Uterus (tissue), 4 donors: ENCODE measurements around the gene MGARP. TPM values are rescaled to one million over a fixed set of nuclear protein-coding genes. Genes with fewer than 3 reads are reported as not detected.

Source experiments
- DNase-seq, 2 donors: peaks; one replicate each; pipeline ENCODE4 v3.0.0-alpha.2; 2019 to 2020
- H3K27ac ChIP-seq, 2 donors: fragments of 200-600 bp; sonication (generic); 1 replicate in 1 of 2; 2 replicates in 1 of 2; pipeline ENCODE4 v1.5.1; 2016 to 2018
- H3K27me3 ChIP-seq, 2 donors: fragments of 200-600 bp; sonication (generic); one replicate each; pipeline ENCODE4 v1.5.1; 2018 to 2019; ENCODE audit warnings: control low read depth in 1 of 2
- H3K36me3 ChIP-seq, 2 donors: fragments of 200-600 bp; sonication (generic); one replicate each; pipeline ENCODE4 v1.5.1; 2019; ENCODE audit warnings: control low read depth in 1 of 2
- H3K4me1 ChIP-seq, 2 donors: fragments of 200-600 bp; sonication (generic); one replicate each; pipeline ENCODE4 v1.5.1; 2018 to 2019; ENCODE audit warnings: control low read depth in 1 of 2
- H3K4me3 ChIP-seq, 2 donors: fragments of 200-600 bp; sonication (generic); 1 replicate in 1 of 2; 2 replicates in 1 of 2; pipeline ENCODE4 v1.5.1; 2018 to 2019; ENCODE audit warnings: mild to moderate bottlenecking in 1 of 2
- H3K9me3 ChIP-seq, 2 donors: fragments of 200-600 bp; sonication (generic); one replicate each; pipeline ENCODE4 v1.5.1; 2019; ENCODE audit warnings: control low read depth in 1 of 2
- CTCF ChIP-seq, 4 experiments: fragments of 200-600 bp in 2 of 4; fragments of 450-650 bp in 2 of 4; sonication (generic) in 2 of 4; IDR thresholded peaks; one replicate each; pipeline ENCODE4 v1.5.1; 2016 to 2019; ENCODE audit warnings: antibody characterized with exemption in 4 of 4, mild to moderate bottlenecking in 2 of 4, moderate library complexity in 1 of 4
- POLR2A ChIP-seq, 2 donors: fragments of 450-650 bp; IDR thresholded peaks; one replicate each; pipeline ENCODE4 v1.6.1; 2016; ENCODE audit warnings: antibody characterized with exemption in 2 of 2, mild to moderate bottlenecking in 1 of 2, moderate library complexity in 1 of 2
- intact Hi-C: fragments of 100-400 bp; cut with DNase I; formaldehyde crosslinking; loops from one replicate; pipeline ENCODE4 v1.15.1; 2023; ENCODE audit warnings: low total_unique reads
- total RNA-seq, 4 donors: library from RNA; depleted of rRNA in 3 of 4; stranded (reverse); fragments of >200 nt in 3 of 4; gene quantifications; one replicate each; pipeline versions ENCODE4 v1.1.0 to v1.2.4, GENCODE V29; 2014 to 2023
- donor health status: DM: yes; HTN: yes; CAD: no.

Gene MGARP
- total RNA-seq, 4 donors from 2014 or later: 0.29 to 9.0 (median 3.2) TPM; not detected in 1

- TF ChIP-seq CTCF (IDR thresholded peaks at IDR 0.05): no peak
- no peak for TF ChIP-seq POLR2A (IDR thresholded peaks at IDR 0.05)
- no peaks in the 10 kb centered on the region for H3K27me3 ChIP-seq
- peak overlapping the region; percentile 51 to 63 for H3K27ac ChIP-seq
- H3K36me3 ChIP-seq: no peaks in the 10 kb centered on the region
- intact Hi-C loops: no loop called here
- H3K4me3 ChIP-seq: no peak overlapping the region
- no peaks in the 10 kb centered on the region for H3K9me3 ChIP-seq
- H3K4me1 ChIP-seq: no peaks in the 10 kb centered on the region
- DNase-seq: no peak
Observed at GRCh38 chr4:139245590-139245989, 34.4 kb downstream of the MGARP start.

DNA sequence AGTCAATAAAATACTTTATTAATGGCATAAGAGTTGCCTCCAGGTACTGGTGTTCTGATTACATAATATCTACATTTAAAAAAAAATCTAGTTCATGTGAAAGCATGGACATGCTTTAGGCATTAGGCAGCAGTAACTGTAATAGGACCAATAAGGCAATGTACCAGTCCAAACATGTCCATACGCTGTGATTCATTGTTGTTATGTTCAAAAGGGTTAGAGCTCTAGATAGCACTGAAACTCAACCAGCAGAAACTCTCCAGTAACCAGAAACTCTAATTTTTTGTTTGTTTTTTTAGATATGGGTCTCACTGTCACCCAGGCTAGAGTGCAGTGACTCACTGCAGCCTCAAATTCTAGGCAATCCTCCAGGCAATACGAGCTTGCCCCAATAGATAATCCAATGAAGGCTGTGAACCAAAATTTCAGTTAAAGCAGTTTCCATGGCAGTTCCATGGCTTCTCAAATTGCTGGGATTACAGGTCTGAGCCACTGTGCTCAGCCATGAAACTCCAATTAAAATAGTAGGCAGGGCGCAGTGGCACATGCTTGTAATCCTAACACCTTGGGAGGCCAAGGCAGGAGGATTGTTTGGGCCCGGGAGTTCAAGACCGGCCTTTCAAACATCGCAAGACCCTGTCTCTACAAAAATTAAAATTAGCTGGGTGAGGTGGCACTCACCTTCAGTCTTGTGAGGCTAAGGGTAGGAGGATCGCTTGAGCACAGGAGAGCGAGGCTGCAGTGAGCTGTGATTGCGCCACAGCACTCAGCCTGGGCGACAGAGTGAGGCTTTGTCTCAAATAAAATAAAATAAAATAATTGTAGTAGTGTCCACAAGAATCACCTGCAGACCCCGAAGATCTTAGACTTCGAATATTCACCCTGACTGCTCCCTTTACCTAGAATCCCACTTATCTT lies 36.3 kb downstream of the MGARP start:
- H3K4me3 ChIP-seq: no peak overlapping the region
- no peaks in the 10 kb centered on the region for H3K4me1 ChIP-seq
- no peaks in the 10 kb centered on the region for H3K9me3 ChIP-seq
- TF ChIP-seq CTCF (IDR thresholded peaks at IDR 0.05) (no peak), POLR2A (IDR thresholded peaks at IDR 0.05) (no peak)
- no peak for DNase-seq
- intact Hi-C loops: no loop called here
- H3K36me3 ChIP-seq: no peaks in the 10 kb centered on the region
- H3K27ac ChIP-seq: peak overlapping the region; percentile 21 to 49
- no peaks in the 10 kb centered on the region for H3K27me3 ChIP-seq

GRCh38 chr4:139242511-139243051 lies 37.4 kb downstream of the MGARP start:
- no peak for TF ChIP-seq CTCF (IDR thresholded peaks at IDR 0.05)
- no peak for TF ChIP-seq POLR2A (IDR thresholded peaks at IDR 0.05)
- Histone ChIP-seq H3K9me3 (no peaks in the 10 kb centered on the region), H3K4me3 (no peak overlapping the region), H3K27ac (peak overlapping the region in 1 of 2 donors; percentile 49), H3K36me3 (no peaks in the 10 kb centered on the region), H3K4me1 (no peaks in the 10 kb centered on the region), H3K27me3 (no peaks in the 10 kb centered on the region)
- DNase-seq: no peak
- intact Hi-C loops: no loop called here

DNA sequence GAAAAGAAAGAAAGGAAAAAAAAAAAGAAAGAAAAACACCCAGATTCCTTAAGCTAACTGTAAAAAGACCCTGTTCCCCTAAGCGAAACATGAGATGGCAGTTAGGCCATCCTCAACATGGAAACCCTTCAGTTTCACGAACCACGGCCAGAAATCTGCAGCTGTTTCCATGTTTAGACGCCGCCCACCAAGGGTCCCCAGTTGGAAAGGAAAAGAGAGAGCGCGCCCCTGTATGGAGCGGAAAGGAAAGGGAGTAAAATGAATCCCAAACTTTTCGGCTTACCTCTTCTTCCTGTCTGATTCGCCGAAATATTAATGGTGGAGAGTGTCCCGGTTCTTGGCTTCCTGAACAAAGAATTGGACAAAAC lies 38.3 kb downstream of the MGARP start:
- Histone ChIP-seq H3K9me3 (no peaks in the 10 kb centered on the region), H3K27me3 (no peaks in the 10 kb centered on the region), H3K27ac (no peak overlapping the region), H3K4me3 (no peak overlapping the region), H3K4me1 (no peaks in the 10 kb centered on the region), H3K36me3 (no peaks in the 10 kb centered on the region)
- TF ChIP-seq CTCF (IDR thresholded peaks at IDR 0.05) (no peak), POLR2A (IDR thresholded peaks at IDR 0.05) (no peak)
- DNase-seq: no peak
- intact Hi-C loops: no loop called here

- Histone ChIP-seq H3K36me3 (no peaks in the 10 kb centered on the region), H3K9me3 (no peaks in the 10 kb centered on the region), H3K27ac (no peak overlapping the region), H3K4me1 (no peaks in the 10 kb centered on the region), H3K27me3 (no peaks in the 10 kb centered on the region), H3K4me3 (no peak overlapping the region)
- no peak for DNase-seq
- intact Hi-C loops: no loop called here
- TF ChIP-seq POLR2A (IDR thresholded peaks at IDR 0.05): no peak
- no peak for TF ChIP-seq CTCF (IDR thresholded peaks at IDR 0.05)
Observed at GRCh38 chr4:139241086-139241783, 38.8 kb downstream of the MGARP start.
